Measurements from ENCODE around the gene PARD3B. TPM values are rescaled to one million over a fixed set of nuclear protein-coding genes. Genes with fewer than 3 reads are reported as not detected.

The PARD3B gene
- total and polyA plus RNA-seq, 2 of the 13 experiments (the other 11 are each of a cell fraction or from before 2014, with no cell fraction given) = 0.71 to 2.3 TPM

DNA sequence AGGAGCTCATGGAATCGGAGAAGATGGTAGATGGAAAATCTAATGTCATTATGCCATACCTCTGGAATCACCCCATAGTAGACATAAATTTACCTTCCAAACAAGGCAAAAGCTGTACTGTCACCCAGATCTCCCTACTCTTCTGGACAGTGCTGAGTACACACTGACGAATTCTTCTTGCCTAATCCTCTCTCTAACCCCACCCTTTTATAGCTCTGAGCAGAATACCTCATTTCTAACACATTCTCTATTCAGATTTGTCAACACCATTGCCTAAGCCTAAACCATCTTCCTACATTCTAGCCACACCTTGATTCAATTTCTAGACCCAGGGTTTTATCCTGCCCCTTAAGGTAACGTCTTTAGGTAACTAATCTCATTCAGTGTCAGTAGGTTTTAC is 816.0 kb downstream of the PARD3B start:
- ATAC-seq = no peak

More for the DNA sequence above, 816.0 kb downstream of the PARD3B start:
- intact Hi-C loops (cut with micrococcal nuclease; ENCODE audit: unreplicated experiment) (no loop called here), in situ Hi-C loops (cut with HindIII; ENCODE audit: extremely low pct_ligation_motif_present, low pct_unique_long_range_greater_than_20kb) (no loop called here)
- Histone ChIP-seq H3K36me3 (replicated peaks in 1 of 2; ENCODE audit: control insufficient read depth in 1 of 2, insufficient read depth in 2 of 2, low read length in 2 of 2) (no peaks in the 10 kb centered on the region), H3K27ac (ENCODE audit: extremely low read length, insufficient read depth, low read length) (no peak overlapping the region), H3K9me3 (ENCODE audit: low read length) (no peaks in the 10 kb centered on the region), H3K27me3 (ENCODE audit: control insufficient read depth in 1 of 2, insufficient read depth in 2 of 2, low read length in 2 of 2) (no peaks in the 10 kb centered on the region), H3K9ac (ENCODE audit: insufficient read depth, low read depth, low read length) (no peak overlapping the region), H3K4me1 (ENCODE audit: insufficient read depth, low read length) (no peaks in the 10 kb centered on the region), H3K4me2 (ENCODE audit: low read depth, low read length) (no peak overlapping the region), H3K4me3 (replicated peaks in 1 of 3; ENCODE audit: insufficient read depth in 1 of 3, low read depth in 2 of 3, low read length in 3 of 3) (no peak overlapping the region), H3K79me2 (ENCODE audit: insufficient read depth, low read length) (no peaks in the 10 kb centered on the region), H4K20me1 (ENCODE audit: insufficient read depth, low read length) (no peaks in the 10 kb centered on the region), H2AFZ (ENCODE audit: low read length) (no peak overlapping the region)
- BruUV-seq (replicated peaks) = no TSS peak
- POLR2A ChIA-PET = no interaction called here
- TF ChIP-seq ELF3 (CRISPR knock-in tag; IDR thresholded peaks at IDR 0.05) = no peak
- TF ChIP-seq RBM39 (IDR thresholded peaks at IDR 0.05; ENCODE audit: low read depth, low read length, poor library complexity, severe bottlenecking) = no peak
- TF ChIP-seq NFYC (CRISPR knock-in tag; IDR thresholded peaks at IDR 0.05) = no peak
- TF ChIP-seq ZNF501 (CRISPR knock-in tag; IDR thresholded peaks at IDR 0.05) = no peak
- TF ChIP-seq ZNF850 (CRISPR knock-in tag; conservative IDR thresholded peaks at IDR 0.05) = no peak
- TF ChIP-seq, protein P1, sequence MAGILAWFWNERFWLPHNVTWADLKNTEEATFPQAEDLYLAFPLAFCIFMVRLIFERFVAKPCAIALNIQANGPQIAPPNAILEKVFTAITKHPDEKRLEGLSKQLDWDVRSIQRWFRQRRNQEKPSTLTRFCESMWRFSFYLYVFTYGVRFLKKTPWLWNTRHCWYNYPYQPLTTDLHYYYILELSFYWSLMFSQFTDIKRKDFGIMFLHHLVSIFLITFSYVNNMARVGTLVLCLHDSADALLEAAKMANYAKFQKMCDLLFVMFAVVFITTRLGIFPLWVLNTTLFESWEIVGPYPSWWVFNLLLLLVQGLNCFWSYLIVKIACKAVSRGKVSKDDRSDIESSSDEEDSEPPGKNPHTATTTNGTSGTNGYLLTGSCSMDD (CRISPR knock-in tag; IDR thresholded peaks at IDR 0.05) = no peak
- no peak for TF ChIP-seq ZNF251 (CRISPR knock-in tag; IDR thresholded peaks at IDR 0.05)
- TF ChIP-seq SRY (CRISPR knock-in tag; IDR thresholded peaks at IDR 0.05) = no peak
- TF ChIP-seq, protein P2, sequence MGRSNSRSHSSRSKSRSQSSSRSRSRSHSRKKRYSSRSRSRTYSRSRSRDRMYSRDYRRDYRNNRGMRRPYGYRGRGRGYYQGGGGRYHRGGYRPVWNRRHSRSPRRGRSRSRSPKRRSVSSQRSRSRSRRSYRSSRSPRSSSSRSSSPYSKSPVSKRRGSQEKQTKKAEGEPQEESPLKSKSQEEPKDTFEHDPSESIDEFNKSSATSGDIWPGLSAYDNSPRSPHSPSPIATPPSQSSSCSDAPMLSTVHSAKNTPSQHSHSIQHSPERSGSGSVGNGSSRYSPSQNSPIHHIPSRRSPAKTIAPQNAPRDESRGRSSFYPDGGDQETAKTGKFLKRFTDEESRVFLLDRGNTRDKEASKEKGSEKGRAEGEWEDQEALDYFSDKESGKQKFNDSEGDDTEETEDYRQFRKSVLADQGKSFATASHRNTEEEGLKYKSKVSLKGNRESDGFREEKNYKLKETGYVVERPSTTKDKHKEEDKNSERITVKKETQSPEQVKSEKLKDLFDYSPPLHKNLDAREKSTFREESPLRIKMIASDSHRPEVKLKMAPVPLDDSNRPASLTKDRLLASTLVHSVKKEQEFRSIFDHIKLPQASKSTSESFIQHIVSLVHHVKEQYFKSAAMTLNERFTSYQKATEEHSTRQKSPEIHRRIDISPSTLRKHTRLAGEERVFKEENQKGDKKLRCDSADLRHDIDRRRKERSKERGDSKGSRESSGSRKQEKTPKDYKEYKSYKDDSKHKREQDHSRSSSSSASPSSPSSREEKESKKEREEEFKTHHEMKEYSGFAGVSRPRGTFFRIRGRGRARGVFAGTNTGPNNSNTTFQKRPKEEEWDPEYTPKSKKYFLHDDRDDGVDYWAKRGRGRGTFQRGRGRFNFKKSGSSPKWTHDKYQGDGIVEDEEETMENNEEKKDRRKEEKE (IDR thresholded peaks at IDR 0.05) = no peak
- no peak for TF ChIP-seq POLR2AphosphoS2 (IDR thresholded peaks at IDR 0.05; ENCODE audit: low read depth, low read length)
- no peak for TF ChIP-seq FOXJ3 (CRISPR knock-in tag; IDR thresholded peaks at IDR 0.05; ENCODE audit: borderline replicate concordance)
- TF ChIP-seq ISL2 (CRISPR knock-in tag; IDR thresholded peaks at IDR 0.05) = no peak
- TF ChIP-seq MZF1 (CRISPR knock-in tag; IDR thresholded peaks at IDR 0.05; ENCODE audit: borderline replicate concordance) = no peak
- TF ChIP-seq KAT2B (IDR thresholded peaks at IDR 0.05; ENCODE audit: borderline replicate concordance, low read depth, low read length) = no peak
- TF ChIP-seq ZNF225 (CRISPR knock-in tag; IDR thresholded peaks at IDR 0.05) = no peak
- TF ChIP-seq, protein P3, sequence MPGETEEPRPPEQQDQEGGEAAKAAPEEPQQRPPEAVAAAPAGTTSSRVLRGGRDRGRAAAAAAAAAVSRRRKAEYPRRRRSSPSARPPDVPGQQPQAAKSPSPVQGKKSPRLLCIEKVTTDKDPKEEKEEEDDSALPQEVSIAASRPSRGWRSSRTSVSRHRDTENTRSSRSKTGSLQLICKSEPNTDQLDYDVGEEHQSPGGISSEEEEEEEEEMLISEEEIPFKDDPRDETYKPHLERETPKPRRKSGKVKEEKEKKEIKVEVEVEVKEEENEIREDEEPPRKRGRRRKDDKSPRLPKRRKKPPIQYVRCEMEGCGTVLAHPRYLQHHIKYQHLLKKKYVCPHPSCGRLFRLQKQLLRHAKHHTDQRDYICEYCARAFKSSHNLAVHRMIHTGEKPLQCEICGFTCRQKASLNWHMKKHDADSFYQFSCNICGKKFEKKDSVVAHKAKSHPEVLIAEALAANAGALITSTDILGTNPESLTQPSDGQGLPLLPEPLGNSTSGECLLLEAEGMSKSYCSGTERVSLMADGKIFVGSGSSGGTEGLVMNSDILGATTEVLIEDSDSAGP (CRISPR knock-in tag; IDR thresholded peaks at IDR 0.05; ENCODE audit: borderline replicate concordance) = no peak
- TF ChIP-seq ZNF33B (CRISPR knock-in tag; IDR thresholded peaks at IDR 0.05) = no peak
- no peak for TF ChIP-seq KDM4B (CRISPR knock-in tag; IDR thresholded peaks at IDR 0.05)
- CTCF ChIA-PET (ENCODE audit: low intra/inter-chr PET ratio, low total read pairs) = no interaction called here
- DNase-seq (ENCODE audit: low spot score) = no peak
- 26% methylated on average over 3 of the region's 3 CpGs for WGBS (ENCODE audit: low lambda C conversion rate)
- no peak for FAIRE-seq

Measured in HepG2 (cell line).